Type B pancreatic cell (in vitro differentiated cells): ENCODE measurements around the gene PEMT. TPM values are rescaled to one million over a fixed set of nuclear protein-coding genes. Genes with fewer than 3 reads are reported as not detected.

Experiments
- DNase-seq: peaks from one replicate; pipeline ENCODE4 v3.0.0; 2021; ENCODE audit warnings: mixed read lengths; ENCODE audit not compliant: unreplicated experiment; ENCODE audit errors: extremely low spot score
- H3K27ac Mint-ChIP-seq: 2 replicates; pipeline ENCODE4 v1.8.0; 2021; ENCODE audit warnings: mild to moderate bottlenecking, mixed read lengths
- H3K27me3 Mint-ChIP-seq: 2 replicates; pipeline ENCODE4 v1.8.0; 2021; ENCODE audit warnings: mixed read lengths
- H3K36me3 Mint-ChIP-seq: 2 replicates; pipeline ENCODE4 v1.8.0; 2021; ENCODE audit warnings: mixed read lengths
- H3K4me1 Mint-ChIP-seq: one replicate; pipeline ENCODE4 v1.8.0; 2021; ENCODE audit warnings: mixed read lengths; ENCODE audit not compliant: unreplicated experiment
- H3K4me3 Mint-ChIP-seq: 2 replicates; pipeline ENCODE4 v1.8.0; 2021; ENCODE audit warnings: mild to moderate bottlenecking, mixed read lengths
- H3K9me3 Mint-ChIP-seq: 2 replicates; pipeline ENCODE4 v1.8.0; 2021; ENCODE audit warnings: mixed read lengths
- CTCF ChIP-seq: fragments of 200-600 bp; sonication (generic); conservative IDR thresholded peaks from 2 replicates; pipeline ENCODE4 v1.5.0; 2021; ENCODE audit warnings: antibody characterized with exemption, mild to moderate bottlenecking
- total RNA-seq: library from RNA; stranded (reverse); gene quantifications from 2 replicates; pipeline ENCODE4 v1.2.1, GENCODE V29; 2021; ENCODE audit warnings: low replicate concordance

The PEMT gene
- total RNA-seq, 1 donor from 2014 or later = 32.1 TPM

- TF ChIP-seq CTCF = no peak
- DNase-seq = no peak
- Mint-ChIP-seq H3K4me3 (no peak overlapping the region), H3K36me3 (no peaks in the 10 kb centered on the region), H3K4me1 (no peaks in the 10 kb centered on the region), H3K27me3 (no peaks in the 10 kb centered on the region), H3K27ac (no peak overlapping the region), H3K9me3 (no peaks in the 10 kb centered on the region)
Measured at GRCh38 chr17:17558431-17558830, 33.1 kb downstream of the PEMT start.

DNA sequence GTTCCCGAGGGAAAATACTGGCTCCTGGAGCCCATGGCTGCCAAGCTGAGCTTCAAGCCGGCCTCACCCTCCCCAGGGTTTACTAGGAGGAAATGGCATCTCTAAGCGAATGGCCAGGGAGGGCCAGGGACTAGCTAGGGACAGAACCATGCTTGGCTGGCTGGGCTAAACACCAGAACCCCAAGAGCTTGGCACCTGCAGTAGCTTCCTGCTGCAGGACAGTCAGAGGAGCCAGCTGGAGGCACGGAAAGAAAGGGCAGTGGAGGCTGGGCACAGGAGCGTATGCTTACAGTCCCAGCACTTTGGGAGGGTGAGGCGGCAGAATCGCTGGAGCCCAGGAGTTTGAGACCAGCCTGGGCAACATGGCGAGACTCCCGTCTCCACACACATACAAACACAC, 33.7 kb downstream of the PEMT start:
- DNase-seq = no peak
- Mint-ChIP-seq H3K4me1 (no peaks in the 10 kb centered on the region), H3K4me3 (no peak overlapping the region), H3K36me3 (no peaks in the 10 kb centered on the region), H3K27me3 (no peaks in the 10 kb centered on the region), H3K27ac (no peak overlapping the region), H3K9me3 (no peaks in the 10 kb centered on the region)
- no peak for TF ChIP-seq CTCF

DNA sequence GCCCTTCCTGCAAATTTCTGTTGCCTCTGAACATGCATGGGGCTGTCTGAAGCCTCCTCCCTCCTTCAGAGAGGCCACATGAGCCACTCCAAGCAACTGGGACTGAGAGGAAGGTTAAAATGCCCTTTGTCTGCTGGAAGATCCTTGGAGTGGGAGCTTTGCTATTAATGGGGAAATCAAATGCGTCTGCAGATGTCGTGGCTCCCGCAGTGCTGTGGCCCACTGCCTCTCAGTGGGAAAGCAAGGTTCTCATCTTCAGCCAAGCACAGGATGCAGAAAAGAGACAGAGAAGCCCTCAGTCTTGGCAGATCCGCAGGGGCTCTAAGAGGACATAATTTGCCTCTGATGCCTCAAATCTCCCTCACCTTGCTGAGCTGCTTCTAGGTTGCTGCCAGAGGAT, 34.8 kb downstream of the PEMT start:
- Mint-ChIP-seq H3K36me3 (no peaks in the 10 kb centered on the region), H3K9me3 (no peaks in the 10 kb centered on the region), H3K27ac (no peak overlapping the region), H3K4me1 (peaks cover 1% of the 10 kb centered on the region), H3K4me3 (no peak overlapping the region), H3K27me3 (no peaks in the 10 kb centered on the region)
- DNase-seq = no peak
- no peak for TF ChIP-seq CTCF

GRCh38 chr17:17555906-17556305, 35.6 kb downstream of the PEMT start:
- Mint-ChIP-seq H3K27ac (no peak overlapping the region), H3K4me1 (peaks cover 9% of the 10 kb centered on the region), H3K9me3 (no peaks in the 10 kb centered on the region), H3K4me3 (no peak overlapping the region), H3K27me3 (no peaks in the 10 kb centered on the region), H3K36me3 (no peaks in the 10 kb centered on the region)
- no peak for TF ChIP-seq CTCF
- no peak for DNase-seq

DNA sequence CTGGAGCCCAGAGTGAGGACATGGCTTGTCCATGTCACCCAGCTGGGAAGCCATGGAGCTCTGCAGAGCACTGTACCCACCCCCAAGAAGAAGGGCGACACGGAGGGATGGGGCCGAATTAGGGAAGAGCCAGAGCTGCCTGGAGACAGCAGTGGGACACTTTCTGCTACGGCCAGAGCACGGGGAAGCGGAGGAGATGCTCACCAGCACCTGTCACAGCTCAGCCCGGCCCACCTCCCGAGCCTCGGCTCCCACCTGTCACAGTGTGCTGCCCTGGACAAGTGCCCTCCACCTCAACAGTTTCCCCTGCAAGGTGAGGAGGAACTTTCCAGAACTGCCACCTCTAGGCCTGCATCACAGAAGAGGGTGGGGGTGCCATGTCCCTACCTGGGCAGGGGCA, 36.4 kb downstream of the PEMT start:
- DNase-seq = no peak
- TF ChIP-seq CTCF = no peak
- Mint-ChIP-seq H3K27ac (no peak overlapping the region), H3K9me3 (no peaks in the 10 kb centered on the region), H3K4me3 (no peak overlapping the region), H3K4me1 (peaks cover 14% of the 10 kb centered on the region), H3K27me3 (no peaks in the 10 kb centered on the region), H3K36me3 (no peaks in the 10 kb centered on the region)

DNA sequence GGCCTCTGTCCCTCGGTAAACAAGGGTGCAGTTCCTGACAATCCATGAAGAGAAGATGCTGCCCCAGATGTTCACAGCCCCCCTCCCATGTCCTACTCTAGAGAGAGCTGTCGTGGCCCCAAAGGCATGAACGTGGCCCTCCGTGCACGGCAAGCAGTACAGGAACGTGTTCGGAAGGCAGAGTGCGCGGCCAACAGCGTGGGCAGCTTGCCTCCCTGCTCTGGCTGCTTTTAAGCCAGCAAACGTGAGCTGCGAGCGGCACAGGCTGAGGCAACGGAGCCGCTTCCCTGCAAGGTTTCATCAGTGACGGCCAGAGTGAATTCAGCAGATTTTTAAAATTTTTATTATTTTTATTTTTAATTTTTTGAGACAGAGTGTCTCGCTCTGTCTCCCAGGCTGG, 37.2 kb downstream of the PEMT start:
- no peaks in the 10 kb centered on the region for H3K27me3 Mint-ChIP-seq
- peaks cover 14% of the 10 kb centered on the region for H3K4me1 Mint-ChIP-seq
- no peaks in the 10 kb centered on the region for H3K9me3 Mint-ChIP-seq
- no peak for DNase-seq
- no peak overlapping the region for H3K4me3 Mint-ChIP-seq
- no peak overlapping the region for H3K27ac Mint-ChIP-seq
- H3K36me3 Mint-ChIP-seq = no peaks in the 10 kb centered on the region
- no peak for TF ChIP-seq CTCF
